Right lobe of liver (tissue), 4 donors: ENCODE results near the gene MYO5B.

Source experiments
- POLR2A ChIP-seq: fragments of 450-650 bp; IDR thresholded peaks from one replicate; pipeline ENCODE4 v1.6.1; 2017; ENCODE audit warnings: antibody characterized with exemption, mild to moderate bottlenecking
- TF ChIP-seq, protein P1 (sequence below), 4 donors: fragments of 200-600 bp in 3 of 4; fragments of 450-650 bp in 1 of 4; IDR thresholded peaks; one replicate each; pipeline versions ENCODE4 v1.5.1 to v1.8.0; 2016 to 2022; ENCODE audit warnings: antibody characterized with exemption in 4 of 4, mild to moderate bottlenecking in 2 of 4
- donor health status: DM: no; HTN: no; CAD: no.
- donor health status: DM: no; HTN: no; CAD: no.
- donor health status: DM: no; HTN: yes; CAD: no.

GRCh38 chr18:50172367-50172766 lies 22.6 kb downstream of the MYO5B start:
- TF ChIP-seq, protein P1, sequence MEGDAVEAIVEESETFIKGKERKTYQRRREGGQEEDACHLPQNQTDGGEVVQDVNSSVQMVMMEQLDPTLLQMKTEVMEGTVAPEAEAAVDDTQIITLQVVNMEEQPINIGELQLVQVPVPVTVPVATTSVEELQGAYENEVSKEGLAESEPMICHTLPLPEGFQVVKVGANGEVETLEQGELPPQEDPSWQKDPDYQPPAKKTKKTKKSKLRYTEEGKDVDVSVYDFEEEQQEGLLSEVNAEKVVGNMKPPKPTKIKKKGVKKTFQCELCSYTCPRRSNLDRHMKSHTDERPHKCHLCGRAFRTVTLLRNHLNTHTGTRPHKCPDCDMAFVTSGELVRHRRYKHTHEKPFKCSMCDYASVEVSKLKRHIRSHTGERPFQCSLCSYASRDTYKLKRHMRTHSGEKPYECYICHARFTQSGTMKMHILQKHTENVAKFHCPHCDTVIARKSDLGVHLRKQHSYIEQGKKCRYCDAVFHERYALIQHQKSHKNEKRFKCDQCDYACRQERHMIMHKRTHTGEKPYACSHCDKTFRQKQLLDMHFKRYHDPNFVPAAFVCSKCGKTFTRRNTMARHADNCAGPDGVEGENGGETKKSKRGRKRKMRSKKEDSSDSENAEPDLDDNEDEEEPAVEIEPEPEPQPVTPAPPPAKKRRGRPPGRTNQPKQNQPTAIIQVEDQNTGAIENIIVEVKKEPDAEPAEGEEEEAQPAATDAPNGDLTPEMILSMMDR (IDR thresholded peaks at IDR 0.05): no peak
- TF ChIP-seq POLR2A: no peak
